K562 (cell line): ENCODE results near the gene TOR1A. TPM values are rescaled to one million over a fixed set of nuclear protein-coding genes. Genes with fewer than 3 reads are reported as not detected.

Experiments used
- CBFB ChIP-seq: sonication (generic); formaldehyde crosslinking; IDR thresholded peaks from 2 replicates; pipeline ENCODE4 v1.4.0; 2020; ENCODE audit warnings: mild to moderate bottlenecking, missing genetic modification reagents
- CHAMP1 ChIP-seq: fragments of 450-650 bp; IDR thresholded peaks from 2 replicates; pipeline ENCODE4 v1.6.1; 2016; ENCODE audit warnings: mild to moderate bottlenecking
- CREB3 ChIP-seq: fragments of 450-650 bp; conservative IDR thresholded peaks from 2 replicates; pipeline ENCODE4 v1.6.1; 2016; ENCODE audit warnings: missing genetic modification characterization, low read depth, mild to moderate bottlenecking, missing compliant biosample characterization, moderate library complexity
- EWSR1 ChIP-seq: fragments of 450-650 bp; IDR thresholded peaks from 2 replicates; pipeline ENCODE4 v1.6.1; 2018; ENCODE audit warnings: borderline replicate concordance, mild to moderate bottlenecking, low read depth, moderate library complexity; ENCODE audit not compliant: partially characterized antibody
- MAZ ChIP-seq, 2 experiments: fragments of 450-650 bp in 1 of 2; sonication (generic) in 1 of 2; formaldehyde crosslinking; IDR thresholded peaks in 1 of 2; conservative IDR thresholded peaks in 1 of 2; 2 replicates each; pipeline versions ENCODE4 v1.4.0 to v1.5.0; 2020; ENCODE audit warnings: mild to moderate bottlenecking in 1 of 2, missing genetic modification reagents in 1 of 2
- MBD2 ChIP-seq: sonication (generic); IDR thresholded peaks from 2 replicates; pipeline ENCODE4 v1.6.1; 2016; ENCODE audit warnings: low read depth, borderline replicate concordance
- NR1H2 ChIP-seq: sonication (generic); formaldehyde crosslinking; IDR thresholded peaks from 2 replicates; pipeline ENCODE4 v1.4.0; 2020; ENCODE audit warnings: mild to moderate bottlenecking, missing genetic modification reagents
- POU5F1 ChIP-seq: fragments of 150-350 bp; IDR thresholded peaks from 2 replicates; pipeline ENCODE4 v1.6.1; 2014; ENCODE audit warnings: borderline replicate concordance, low read length, low read depth, mild to moderate bottlenecking; ENCODE audit not compliant: partially characterized antibody
- PREB ChIP-seq: sonication (generic); formaldehyde crosslinking; IDR thresholded peaks from 2 replicates; pipeline ENCODE4 v1.8.1; 2023; ENCODE audit warnings: mild to moderate bottlenecking, missing genetic modification reagents
- RBFOX2 ChIP-seq: fragments of 200-400 bp; formaldehyde crosslinking; IDR thresholded peaks from 2 replicates; pipeline ENCODE4 v1.6.1; 2017; ENCODE audit warnings: low read depth, mild to moderate bottlenecking, low read length, moderate library complexity
- SMARCA5 ChIP-seq: fragments of 450-650 bp; IDR thresholded peaks from 2 replicates; pipeline ENCODE4 v1.6.1; 2016
- SREBF2 ChIP-seq: sonication (generic); formaldehyde crosslinking; IDR thresholded peaks from 2 replicates; pipeline ENCODE4 v1.4.0; 2020; ENCODE audit warnings: mild to moderate bottlenecking, missing genetic modification reagents
- TAF15 ChIP-seq: fragments of 200-400 bp; formaldehyde crosslinking; IDR thresholded peaks from 2 replicates; pipeline ENCODE4 v1.6.1; 2017; ENCODE audit warnings: mild to moderate bottlenecking, low read depth, low read length, moderate library complexity
- U2AF1 ChIP-seq: fragments of 200-400 bp; formaldehyde crosslinking; optimal IDR thresholded peaks from 2 replicates; pipeline ENCODE3; 2017; ENCODE audit warnings: mild to moderate bottlenecking, low read depth, low read length, moderate library complexity
- ZKSCAN3 ChIP-seq: fragments of 250-450 bp; sonication (Bioruptor Pico); IDR thresholded peaks from 2 replicates; pipeline ENCODE4 v1.4.0; 2020
- ZNF639 ChIP-seq, 2 experiments: fragments of 200-800 bp in 1 of 2; sonication (Bioruptor generic) in 1 of 2; sonication (generic) in 1 of 2; formaldehyde crosslinking in 1 of 2; IDR thresholded peaks in 1 of 2; conservative IDR thresholded peaks in 1 of 2; 2 replicates each; pipeline versions ENCODE4 v1.5.0 to v1.6.1; 2016 to 2020; ENCODE audit warnings: missing compliant biosample characterization in 1 of 2, missing genetic modification characterization in 1 of 2, missing genetic modification reagents in 1 of 2
- polyA plus RNA-seq, 8 experiments: library from polyadenylated mRNA; depleted of rRNA in 4 of 8; stranded (reverse) in 5 of 8; unstranded in 3 of 8; fragments of >200 nt; fragmentation: Nextera tagmentation in 2 of 8; fragmentation: Illumina TruSeq in 1 of 8; extraction: Ambion mirVana in 2 of 8; extraction: Trizol in 1 of 8; gene quantifications; 2 replicates each; pipeline versions ENCODE4 v1.2.1 to v1.2.3, GENCODE V29; 2011 to 2014; ENCODE audit warnings: inconsistent platforms in 1 of 8, missing spikeins in 1 of 8
- total RNA-seq, 7 experiments: library from RNA; depleted of rRNA in 6 of 7; stranded (reverse); fragments of >200 nt in 6 of 7; fragmentation: Illumina TruSeq in 2 of 7; extraction: Trizol in 2 of 7; gene quantifications; 2 replicates each; pipeline versions ENCODE4 v1.2.1 to v1.2.3, GENCODE V29; 2011 to 2021; ENCODE audit warnings: low replicate concordance in 1 of 7
- TF ChIP-seq, protein P1 (sequence below): conservative IDR thresholded peaks from 2 replicates; pipeline ENCODE4 v1.6.1; 2011; ENCODE audit warnings: low read depth, mild to moderate bottlenecking, low read length; ENCODE audit not compliant: control insufficient read depth
- TF ChIP-seq, protein P2 (sequence below): sonication (generic); formaldehyde crosslinking; IDR thresholded peaks from 2 replicates; pipeline ENCODE4 v1.8.1; 2022; ENCODE audit warnings: missing genetic modification reagents

The TOR1A gene
- total and polyA plus RNA-seq, 9 of the 15 experiments (the other 6 are each of a cell fraction or from before 2014, with no cell fraction given) = 4.5 to 85.8 (median 51.3) TPM

DNA sequence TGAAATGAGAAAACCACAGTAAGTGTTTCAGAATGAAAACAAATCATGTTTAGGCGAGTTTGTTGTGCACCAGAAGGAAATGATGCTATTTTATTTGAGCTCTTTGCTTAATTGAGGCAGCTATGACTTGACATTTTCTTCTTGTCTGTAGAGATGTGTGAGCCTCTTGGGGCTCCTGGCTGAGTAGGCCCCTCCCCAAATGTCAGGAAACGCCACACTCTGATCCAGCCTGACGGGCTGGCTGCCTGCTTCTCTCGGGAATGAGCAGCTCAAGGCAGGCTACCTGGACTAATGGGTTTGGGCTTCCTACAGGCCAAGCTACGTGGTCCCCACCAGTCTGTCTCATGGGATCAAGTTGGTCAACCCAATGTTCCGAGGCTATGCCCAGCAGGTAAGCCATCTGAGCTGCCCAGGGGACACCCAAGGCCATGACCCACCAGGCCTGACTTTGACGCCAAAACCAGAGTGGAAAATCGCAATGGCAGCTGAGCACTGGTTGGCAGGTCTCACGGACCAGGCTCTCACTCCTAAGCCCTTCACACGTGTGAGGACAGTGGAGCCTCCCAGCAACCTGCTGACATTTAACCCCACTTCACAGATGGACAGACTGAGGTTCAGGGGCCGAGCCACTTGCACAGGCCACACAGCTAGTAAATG is 41.2 kb upstream of the TOR1A start (continued):
- TF ChIP-seq, protein P1, sequence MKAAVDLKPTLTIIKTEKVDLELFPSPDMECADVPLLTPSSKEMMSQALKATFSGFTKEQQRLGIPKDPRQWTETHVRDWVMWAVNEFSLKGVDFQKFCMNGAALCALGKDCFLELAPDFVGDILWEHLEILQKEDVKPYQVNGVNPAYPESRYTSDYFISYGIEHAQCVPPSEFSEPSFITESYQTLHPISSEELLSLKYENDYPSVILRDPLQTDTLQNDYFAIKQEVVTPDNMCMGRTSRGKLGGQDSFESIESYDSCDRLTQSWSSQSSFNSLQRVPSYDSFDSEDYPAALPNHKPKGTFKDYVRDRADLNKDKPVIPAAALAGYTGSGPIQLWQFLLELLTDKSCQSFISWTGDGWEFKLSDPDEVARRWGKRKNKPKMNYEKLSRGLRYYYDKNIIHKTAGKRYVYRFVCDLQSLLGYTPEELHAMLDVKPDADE = no peak
- TF ChIP-seq POU5F1 = no peak
- no peak for TF ChIP-seq MAZ (CRISPR knock-in tag; conservative IDR thresholded peaks at IDR 0.05 in 1 of 2, IDR thresholded peaks at IDR 0.05 in 1 of 2)
- peak; percentile 56 for TF ChIP-seq RBFOX2
- 0 out of 2 replicates have a peak, but pooled peaks have one; percentile 71 for TF ChIP-seq CBFB (CRISPR knock-in tag)
- TF ChIP-seq EWSR1 = no peak
- no peak for TF ChIP-seq ZKSCAN3
- TF ChIP-seq PREB (CRISPR knock-in tag) = no peak
- no peak for TF ChIP-seq MBD2
- no peak for TF ChIP-seq TAF15
- TF ChIP-seq, protein P2, sequence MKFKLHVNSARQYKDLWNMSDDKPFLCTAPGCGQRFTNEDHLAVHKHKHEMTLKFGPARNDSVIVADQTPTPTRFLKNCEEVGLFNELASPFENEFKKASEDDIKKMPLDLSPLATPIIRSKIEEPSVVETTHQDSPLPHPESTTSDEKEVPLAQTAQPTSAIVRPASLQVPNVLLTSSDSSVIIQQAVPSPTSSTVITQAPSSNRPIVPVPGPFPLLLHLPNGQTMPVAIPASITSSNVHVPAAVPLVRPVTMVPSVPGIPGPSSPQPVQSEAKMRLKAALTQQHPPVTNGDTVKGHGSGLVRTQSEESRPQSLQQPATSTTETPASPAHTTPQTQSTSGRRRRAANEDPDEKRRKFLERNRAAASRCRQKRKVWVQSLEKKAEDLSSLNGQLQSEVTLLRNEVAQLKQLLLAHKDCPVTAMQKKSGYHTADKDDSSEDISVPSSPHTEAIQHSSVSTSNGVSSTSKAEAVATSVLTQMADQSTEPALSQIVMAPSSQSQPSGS (CRISPR knock-in tag) = no peak
- TF ChIP-seq SREBF2 (CRISPR knock-in tag) = no peak
- TF ChIP-seq U2AF1 = no peak
- peak; percentile 63; the same call in 1 of the 2 replicates for TF ChIP-seq NR1H2 (CRISPR knock-in tag)
- TF ChIP-seq CHAMP1 = no peak
- 0 out of 4 replicates have a peak, but pooled peaks of 1 of the 2 experiments have one; percentile 11 for TF ChIP-seq ZNF639 (CRISPR knock-in tag; conservative IDR thresholded peaks at IDR 0.05 in 1 of 2, IDR thresholded peaks at IDR 0.05 in 1 of 2)
- TF ChIP-seq SMARCA5 = peak; percentile 76
- TF ChIP-seq CREB3 (tag) = no peak; the same call in 1 of the 2 replicates
